ENCODE measurements around the gene HNMT. TPM values are rescaled to one million over a fixed set of nuclear protein-coding genes. Genes with fewer than 3 reads are reported as not detected.

Gene HNMT
- total RNA-seq, 2 donors from 2014 or later = 43.9 to 83.2 TPM

- intact Hi-C loops (cut with DNase I) = no loop called here
- WGBS = 79% methylated on average over 2 of the region's 2 CpGs
Observed at GRCh38 chr2:138061961-138062360, 97.7 kb downstream of the HNMT start.

GRCh38 chr2:138063181-138063580, 98.9 kb downstream of the HNMT start:
- Histone ChIP-seq H3K9me3 (no peaks in the 10 kb centered on the region), H3K4me3 (no peak overlapping the region), H3K4me1 (replicated peaks) (no peaks in the 10 kb centered on the region), H3K27ac (no peak overlapping the region), H3K27me3 (replicated peaks; ENCODE audit: insufficient read depth) (no peaks in the 10 kb centered on the region), H3K36me3 (no peaks in the 10 kb centered on the region)
- TF ChIP-seq POLR2AphosphoS5 (IDR thresholded peaks at IDR 0.05) (no peak), POLR2A (IDR thresholded peaks at IDR 0.05) (no peak), CTCF (IDR thresholded peaks at IDR 0.05) (no peak)
- WGBS = 92% methylated on average over 2 of the region's 2 CpGs
- DNase-seq (ENCODE audit: low spot score) = no peak
- intact Hi-C loops (cut with DNase I) = no loop called here

More at GRCh38 chr2:138061961-138062360, 97.7 kb downstream of the HNMT start:
- no peaks in the 10 kb centered on the region for H3K27me3 ChIP-seq (replicated peaks; ENCODE audit: insufficient read depth)
- H3K36me3 ChIP-seq = no peaks in the 10 kb centered on the region
- no peak overlapping the region for H3K27ac ChIP-seq
- TF ChIP-seq POLR2A (IDR thresholded peaks at IDR 0.05) = no peak
- no peak for TF ChIP-seq CTCF (IDR thresholded peaks at IDR 0.05)
- TF ChIP-seq POLR2AphosphoS5 (IDR thresholded peaks at IDR 0.05) = no peak
- no peak for DNase-seq (ENCODE audit: low spot score)
- no peaks in the 10 kb centered on the region for H3K9me3 ChIP-seq
- no peaks in the 10 kb centered on the region for H3K4me1 ChIP-seq (replicated peaks)
- no peak overlapping the region for H3K4me3 ChIP-seq

Measured in prostate gland (tissue), 2 donors.